ENCODE measurements around the gene PPFIA3. TPM values are rescaled to one million over a fixed set of nuclear protein-coding genes. Genes with fewer than 3 reads are reported as not detected.

Gene PPFIA3
- total RNA-seq, 1 experiment from 2014 or later, result 6.7 TPM

DNA sequence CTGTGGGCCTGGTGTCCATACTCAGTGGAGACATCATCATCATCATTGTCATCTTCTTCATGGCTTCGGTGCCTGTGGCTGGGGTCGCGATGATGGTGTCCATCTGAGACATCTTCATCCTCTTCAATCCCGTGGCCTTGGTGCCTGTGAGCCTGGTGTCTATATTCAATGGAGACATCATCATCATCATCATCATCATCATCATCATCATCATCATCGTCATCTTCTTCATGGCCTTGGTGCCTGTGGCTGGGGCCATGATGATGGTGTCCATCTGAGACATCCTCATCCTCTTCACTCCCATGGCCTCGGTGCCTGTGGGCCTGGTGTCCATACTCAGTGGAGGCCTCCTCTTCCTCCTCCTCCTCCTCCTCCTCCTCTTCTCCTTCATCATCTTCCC, 34.9 kb downstream of the PPFIA3 start:
- Mint-ChIP-seq H3K9me3 (ENCODE audit: unreplicated experiment) (peaks cover 17% of the 10 kb centered on the region), H3K36me3 (ENCODE audit: insufficient read depth, unreplicated experiment) (no peaks in the 10 kb centered on the region), H3K27ac (ENCODE audit: low read depth, unreplicated experiment) (no peak overlapping the region), H3K4me3 (ENCODE audit: unreplicated experiment) (no peak overlapping the region), H3K4me1 (ENCODE audit: insufficient read depth, unreplicated experiment) (peaks cover 12% of the 10 kb centered on the region), H3K27me3 (ENCODE audit: insufficient read depth, unreplicated experiment) (no peaks in the 10 kb centered on the region)
- no peak for TF ChIP-seq CTCF (IDR thresholded peaks at IDR 0.05; ENCODE audit: unreplicated experiment)
- intact Hi-C loops (cut with micrococcal nuclease), result no loop called here
- ChIA-PET CTCF (interaction anchor here (0.5 kb wide), 1 partner anchor 8 kb away, joined by 3 read pairs; no protein-coding TSS in a partner anchor), POLR2A (interaction anchor here (1.0 kb wide), 1 partner anchor 161 kb away, joined by 3 read pairs; the partner anchor contains the start of genes GYS1 and RUVBL2)
- BruUV-seq (replicated peaks), result no TSS peak
- DNase-seq (ENCODE audit: unreplicated experiment), result no peak

DNA sequence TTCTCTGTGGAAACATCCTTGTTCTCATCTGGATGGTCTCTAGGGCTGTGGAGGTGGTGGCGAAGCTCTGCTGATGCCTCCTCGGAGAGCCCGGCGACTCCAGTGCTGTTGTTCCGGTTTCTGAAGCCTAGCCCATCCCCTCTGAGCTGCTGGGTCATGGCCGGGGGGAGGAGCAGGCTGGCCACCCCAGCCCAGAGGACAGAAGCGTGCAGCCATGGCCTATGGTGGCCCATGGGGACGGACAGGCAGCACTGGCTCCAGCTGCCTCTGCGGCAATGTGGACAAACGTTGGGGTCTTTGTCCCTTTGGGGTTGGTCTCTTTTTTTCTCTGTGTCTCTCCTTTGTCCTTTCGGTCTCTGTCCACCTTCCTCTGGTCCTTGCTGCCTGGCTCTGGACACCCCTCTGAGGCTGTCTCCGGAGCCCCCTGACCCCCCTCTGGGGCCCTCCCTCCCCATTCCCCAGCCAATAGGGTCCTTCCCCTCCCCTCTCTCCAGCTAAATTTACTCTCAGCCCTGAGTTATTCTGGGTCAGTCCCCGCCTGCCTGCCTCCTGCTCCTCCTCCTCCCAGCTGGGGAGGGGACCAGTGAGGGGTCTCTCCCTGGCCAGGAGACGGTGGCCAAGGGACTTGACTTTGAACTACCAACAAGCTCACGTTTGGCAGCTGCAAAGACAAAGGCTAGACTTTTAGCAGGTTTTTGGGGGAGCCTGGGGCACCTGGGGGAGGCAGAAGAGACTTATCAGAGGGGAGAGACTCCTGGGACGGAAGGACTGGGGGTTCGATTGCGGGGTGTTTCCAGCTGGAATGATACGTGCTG, 35.9 kb downstream of the PPFIA3 start, which contains the start of gene HRC:
Gene HRC, minus strand, starts transcription at position 392 of the 815 bp plus-strand sequence. Its CDS starts 159 bp downstream, at position 233.
- intact Hi-C loops (cut with micrococcal nuclease), result loop anchor here (5.0 kb wide), 1 partner anchor 42 kb away; no protein-coding TSS in a partner anchor
- CTCF ChIA-PET, result interaction anchor here (0.6 kb wide), 1 partner anchor 147 kb away, joined by 4 read pairs; no protein-coding TSS in a partner anchor

DNA sequence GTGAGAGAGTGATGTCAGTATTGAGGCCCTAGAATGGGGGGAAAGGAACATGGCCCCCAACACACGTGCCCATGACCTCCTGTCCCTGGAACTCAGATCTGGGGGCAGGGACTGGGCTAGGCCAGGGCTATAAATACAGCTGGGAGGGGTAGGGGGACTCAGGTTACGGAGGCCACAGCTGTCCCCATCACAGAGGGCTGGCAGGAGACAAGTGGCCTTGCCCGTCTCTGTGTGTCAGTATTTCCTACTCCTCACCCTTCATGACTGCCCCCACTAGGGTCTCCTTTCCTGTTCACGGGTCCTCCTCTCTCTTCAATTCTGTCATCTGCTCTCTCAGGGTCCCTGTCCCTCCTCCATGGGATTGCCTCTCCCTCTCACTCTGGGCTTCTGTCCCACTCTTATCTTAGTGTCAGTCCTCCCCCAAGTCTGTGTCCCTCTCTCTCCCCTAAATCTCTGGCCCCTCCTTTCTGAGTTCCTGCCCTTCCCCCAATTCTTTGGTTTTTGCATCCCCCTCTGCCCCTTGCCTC, 36.5 kb downstream of the PPFIA3 start:
- Mint-ChIP-seq H3K4me3 (ENCODE audit: unreplicated experiment) (no peak overlapping the region), H3K9me3 (ENCODE audit: unreplicated experiment) (peaks cover 17% of the 10 kb centered on the region), H3K36me3 (ENCODE audit: insufficient read depth, unreplicated experiment) (no peaks in the 10 kb centered on the region), H3K27me3 (ENCODE audit: insufficient read depth, unreplicated experiment) (no peaks in the 10 kb centered on the region), H3K27ac (ENCODE audit: low read depth, unreplicated experiment) (no peak overlapping the region), H3K4me1 (ENCODE audit: insufficient read depth, unreplicated experiment) (peaks cover 12% of the 10 kb centered on the region)
- CTCF ChIA-PET, result no interaction called here
- no peak for DNase-seq (ENCODE audit: unreplicated experiment)
- BruUV-seq (replicated peaks), result no TSS peak
- intact Hi-C loops (cut with micrococcal nuclease), result loop anchor here (5.0 kb wide), 1 partner anchor 41 kb away; no protein-coding TSS in a partner anchor
- POLR2A ChIA-PET, result no interaction called here
- no peak for TF ChIP-seq CTCF (IDR thresholded peaks at IDR 0.05; ENCODE audit: unreplicated experiment)

More for the DNA sequence above, 35.9 kb downstream of the PPFIA3 start, which contains the start of gene HRC:
- no peak within 1 kb of the TSS for H3K27ac Mint-ChIP-seq (ENCODE audit: low read depth, unreplicated experiment)
- BruUV-seq (replicated peaks), result no TSS peak
- POLR2A ChIA-PET, result interaction anchor here (1.0 kb wide), 1 partner anchor 162 kb away, joined by 3 read pairs; the partner anchor contains the start of genes GYS1 and RUVBL2
- no peak for TF ChIP-seq CTCF (IDR thresholded peaks at IDR 0.05; ENCODE audit: unreplicated experiment)
- H3K9me3 Mint-ChIP-seq (ENCODE audit: unreplicated experiment), result peaks cover 17% of the 10 kb centered on the region
- H3K4me3 Mint-ChIP-seq (ENCODE audit: unreplicated experiment), result no peak within 1 kb of the TSS
- H3K4me1 Mint-ChIP-seq (ENCODE audit: insufficient read depth, unreplicated experiment), result peaks cover 12% of the 10 kb centered on the region
- no peaks in the 10 kb centered on the region for H3K27me3 Mint-ChIP-seq (ENCODE audit: insufficient read depth, unreplicated experiment)
- DNase-seq (ENCODE audit: unreplicated experiment), result no peak
- no peaks in the 10 kb centered on the region for H3K36me3 Mint-ChIP-seq (ENCODE audit: insufficient read depth, unreplicated experiment)
